Natural killer cell treated with Interleukin-12 subunit alpha and Interleukin-12 subunit beta and Interleukin-15 and Interleukin-18, amount 100 ng/mL, for 72 hours (primary cell): ENCODE data around the gene SNAI1. TPM values are rescaled to one million over a fixed set of nuclear protein-coding genes. Genes with fewer than 3 reads are reported as not detected.

Experiments
- ATAC-seq, 2 donors: fragments of 150-1000 bp; cut with Tn5 transposase in 1 of 2; sonication (Bioruptor Pico), chemical (Tn5 transposase) in 1 of 2; 2 replicates each; pipeline ENCODE4 v1.10.0; 2021
- DNase-seq: peaks from one replicate; pipeline ENCODE4 v3.0.0; 2022; ENCODE audit warnings: low spot score
- H3K27ac Mint-ChIP-seq, 2 donors: 1 replicate in 1 of 2; 2 replicates in 1 of 2; pipeline ENCODE4 v1.8.0; 2022; ENCODE audit warnings: mixed read lengths in 2 of 2, mild to moderate bottlenecking in 1 of 2, moderate library complexity in 1 of 2
- H3K27me3 Mint-ChIP-seq, 2 donors: 1 replicate in 1 of 2; 2 replicates in 1 of 2; pipeline ENCODE4 v1.8.0; 2022; ENCODE audit warnings: mixed read lengths in 2 of 2
- H3K36me3 Mint-ChIP-seq: one replicate; pipeline ENCODE4 v1.8.0; 2022; ENCODE audit warnings: mixed read lengths
- H3K4me1 Mint-ChIP-seq, 2 donors: 1 replicate in 1 of 2; 2 replicates in 1 of 2; pipeline ENCODE4 v1.8.0; 2022; ENCODE audit warnings: low read depth in 2 of 2, mixed read lengths in 2 of 2, mild to moderate bottlenecking in 1 of 2
- H3K4me3 Mint-ChIP-seq: one replicate; pipeline ENCODE4 v1.8.0; 2022; ENCODE audit warnings: mixed read lengths
- H3K9me3 Mint-ChIP-seq: 2 replicates; pipeline ENCODE4 v1.8.0; 2022; ENCODE audit warnings: mixed read lengths
- total RNA-seq, 2 donors: library from RNA; stranded (reverse); gene quantifications; one replicate each; pipeline ENCODE4 v1.2.3, GENCODE V29; 2022

The SNAI1 gene
- total RNA-seq, 2 donors from 2014 or later = 0.71 to 1.3 TPM

DNA sequence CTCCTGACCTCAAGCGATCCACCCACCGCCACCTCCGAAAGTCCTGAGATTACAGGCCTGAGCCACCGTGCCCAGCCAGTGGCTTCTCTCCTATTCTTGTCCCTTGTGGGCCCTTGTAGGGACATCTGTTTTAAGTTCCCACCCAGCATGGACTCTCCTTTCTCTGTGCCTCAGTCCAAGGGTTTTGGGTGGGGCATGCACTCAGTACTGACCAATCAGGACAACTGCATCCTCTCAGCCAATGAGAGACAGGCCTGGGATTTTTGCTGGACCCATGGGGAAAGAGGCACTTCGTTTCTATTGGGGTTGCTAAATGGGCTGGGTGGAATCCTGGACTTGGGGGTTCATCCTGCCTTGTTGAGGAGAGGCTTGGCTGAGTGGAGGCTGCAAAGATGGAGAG lies 34.4 kb downstream of the SNAI1 start:
- Mint-ChIP-seq H3K4me3 (no peak overlapping the region), H3K27me3 (peaks cover 7 to 8% of the 10 kb centered on the region in 2 donors), H3K9me3 (no peaks in the 10 kb centered on the region), H3K36me3 (no peaks in the 10 kb centered on the region), H3K27ac (no peak overlapping the region), H3K4me1 (peaks cover 5 to 10% of the 10 kb centered on the region in 2 donors)
- DNase-seq (no peak), ATAC-seq (no peak)

DNA sequence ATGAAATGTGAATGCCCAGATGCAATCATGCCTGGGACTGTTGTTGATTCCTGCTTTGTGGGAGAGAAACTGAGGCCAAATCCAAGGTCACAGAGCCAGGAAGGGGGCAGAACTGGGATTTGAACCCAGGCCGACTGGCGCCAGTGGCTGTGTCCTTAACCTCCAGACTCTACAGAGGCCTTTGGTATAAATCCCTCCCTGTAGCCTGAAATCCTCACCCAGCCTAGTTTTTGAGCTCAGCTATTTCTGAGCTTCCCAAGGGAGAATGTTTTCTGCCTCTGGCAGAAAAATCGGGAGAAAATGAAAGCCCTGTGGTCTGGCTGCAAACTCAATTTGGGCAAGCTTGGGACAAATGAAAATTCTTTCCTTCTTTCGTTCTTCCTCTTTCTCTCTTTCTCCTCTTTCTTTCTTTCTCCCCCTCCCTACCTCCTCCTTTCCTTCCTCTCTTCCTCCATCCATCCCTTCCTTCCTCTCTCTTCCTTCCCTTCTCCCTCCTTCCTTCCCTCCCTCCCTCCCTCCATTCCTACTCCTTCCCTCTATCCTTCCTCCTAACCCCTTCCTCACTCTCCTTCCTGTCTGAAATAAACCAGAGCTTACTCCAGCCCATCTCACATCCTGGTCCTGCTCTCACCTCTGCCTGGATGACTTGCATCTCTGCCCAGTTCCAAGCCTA lies 34.9 kb downstream of the SNAI1 start:
- Mint-ChIP-seq H3K27me3 (peaks cover 7 to 8% of the 10 kb centered on the region in 2 donors), H3K4me3 (no peak overlapping the region), H3K27ac (no peak overlapping the region), H3K4me1 (peaks cover 9 to 12% of the 10 kb centered on the region in 2 donors), H3K36me3 (no peaks in the 10 kb centered on the region), H3K9me3 (no peaks in the 10 kb centered on the region)
- no peak for DNase-seq
- ATAC-seq = no peak

DNA sequence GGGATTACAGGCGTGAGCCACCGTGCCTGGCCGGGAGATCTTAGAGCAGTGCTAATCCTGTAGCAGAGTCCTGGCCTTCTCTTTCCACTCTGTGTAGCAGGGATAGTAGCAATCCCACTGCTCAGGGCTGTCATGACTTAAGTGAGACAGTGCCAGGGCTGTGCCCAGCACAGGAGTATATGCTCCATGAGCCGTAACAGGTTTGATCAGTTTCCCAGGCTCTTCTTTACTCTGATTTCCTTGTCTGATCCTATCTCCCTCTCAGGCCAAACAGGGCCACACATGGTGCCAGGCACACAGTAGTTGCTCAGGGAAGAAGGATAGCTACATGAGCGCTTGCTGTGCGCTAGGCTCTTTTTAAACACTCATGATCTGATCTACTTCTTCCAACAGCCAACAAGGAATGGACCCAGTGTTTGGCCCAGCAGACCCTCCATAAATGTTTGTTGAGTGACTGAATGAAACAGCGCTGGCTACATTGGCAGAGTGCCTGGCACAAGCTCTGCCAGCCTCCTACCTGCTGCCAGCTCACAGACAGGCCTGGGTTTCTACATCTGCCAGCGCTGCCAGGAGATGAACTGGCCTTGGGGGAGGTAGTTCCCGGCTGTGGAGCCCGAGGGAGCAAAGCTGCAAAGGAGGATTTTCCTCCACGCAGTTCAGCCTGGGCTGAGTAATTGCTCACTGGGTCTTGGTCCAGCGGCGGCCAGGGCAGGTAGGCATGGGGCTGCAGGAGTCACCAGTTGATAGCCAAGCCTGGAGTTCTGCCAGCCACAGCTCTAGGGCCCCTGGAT lies 36.9 kb downstream of the SNAI1 start:
- Mint-ChIP-seq H3K27me3 (peaks cover 4 to 9% of the 10 kb centered on the region in 2 donors), H3K9me3 (no peaks in the 10 kb centered on the region), H3K4me3 (no peak overlapping the region), H3K36me3 (no peaks in the 10 kb centered on the region), H3K27ac (no peak overlapping the region), H3K4me1 (peaks cover 9 to 10% of the 10 kb centered on the region in 2 donors)
- ATAC-seq = no peak
- DNase-seq = no peak

DNA sequence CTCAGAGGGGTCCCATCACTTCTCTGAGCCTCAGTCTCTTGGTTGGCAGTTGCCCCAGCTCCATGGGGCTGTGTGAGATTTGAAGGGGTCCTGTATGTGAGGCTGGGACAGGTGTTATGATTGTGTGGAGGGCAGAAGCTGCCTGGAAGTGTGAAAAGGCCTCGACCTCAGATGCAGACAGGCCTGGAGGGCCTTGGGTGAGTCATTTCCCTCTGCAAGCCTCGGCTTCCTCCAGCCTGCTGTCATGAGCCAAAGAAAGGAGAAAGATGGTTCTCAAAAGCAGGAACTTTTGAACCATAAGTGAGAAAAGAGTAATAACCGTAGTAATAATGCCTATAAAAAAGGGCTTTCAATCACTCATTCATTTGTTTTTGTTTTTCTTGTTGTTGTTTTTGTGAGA lies 37.5 kb downstream of the SNAI1 start:
- Mint-ChIP-seq H3K27me3 (peaks cover 2 to 6% of the 10 kb centered on the region in 2 donors), H3K9me3 (no peaks in the 10 kb centered on the region), H3K4me3 (no peak overlapping the region), H3K4me1 (peaks cover 8 to 9% of the 10 kb centered on the region in 2 donors), H3K36me3 (no peaks in the 10 kb centered on the region), H3K27ac (no peak overlapping the region)
- DNase-seq = no peak
- ATAC-seq = peak; percentile 71 to 81

DNA sequence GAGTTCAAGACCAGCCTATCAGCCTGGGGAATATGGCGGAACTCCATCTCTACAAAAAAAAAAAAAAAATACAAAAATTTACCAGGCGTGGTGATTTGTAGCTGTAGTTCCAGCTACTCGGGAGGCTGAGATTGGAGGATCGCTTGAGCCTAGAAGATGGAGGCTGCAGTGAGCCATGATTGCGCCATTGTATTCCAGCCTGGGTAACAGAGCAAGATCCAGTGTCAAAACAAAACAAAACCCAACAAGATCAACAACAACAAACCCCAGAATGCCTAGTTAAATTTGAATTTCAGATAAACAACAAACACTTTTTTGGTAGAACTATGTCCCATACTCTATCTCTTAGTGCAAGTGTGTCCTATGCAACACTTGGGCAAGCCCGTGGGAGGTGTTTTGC lies 39.9 kb downstream of the SNAI1 start:
- Mint-ChIP-seq H3K27ac (no peak overlapping the region), H3K9me3 (no peaks in the 10 kb centered on the region), H3K4me1 (peaks cover 8 to 9% of the 10 kb centered on the region in 2 donors), H3K36me3 (no peaks in the 10 kb centered on the region), H3K27me3 (peaks cover 2 to 6% of the 10 kb centered on the region in 2 donors), H3K4me3 (no peak overlapping the region)
- DNase-seq = no peak
- no peak for ATAC-seq

DNA sequence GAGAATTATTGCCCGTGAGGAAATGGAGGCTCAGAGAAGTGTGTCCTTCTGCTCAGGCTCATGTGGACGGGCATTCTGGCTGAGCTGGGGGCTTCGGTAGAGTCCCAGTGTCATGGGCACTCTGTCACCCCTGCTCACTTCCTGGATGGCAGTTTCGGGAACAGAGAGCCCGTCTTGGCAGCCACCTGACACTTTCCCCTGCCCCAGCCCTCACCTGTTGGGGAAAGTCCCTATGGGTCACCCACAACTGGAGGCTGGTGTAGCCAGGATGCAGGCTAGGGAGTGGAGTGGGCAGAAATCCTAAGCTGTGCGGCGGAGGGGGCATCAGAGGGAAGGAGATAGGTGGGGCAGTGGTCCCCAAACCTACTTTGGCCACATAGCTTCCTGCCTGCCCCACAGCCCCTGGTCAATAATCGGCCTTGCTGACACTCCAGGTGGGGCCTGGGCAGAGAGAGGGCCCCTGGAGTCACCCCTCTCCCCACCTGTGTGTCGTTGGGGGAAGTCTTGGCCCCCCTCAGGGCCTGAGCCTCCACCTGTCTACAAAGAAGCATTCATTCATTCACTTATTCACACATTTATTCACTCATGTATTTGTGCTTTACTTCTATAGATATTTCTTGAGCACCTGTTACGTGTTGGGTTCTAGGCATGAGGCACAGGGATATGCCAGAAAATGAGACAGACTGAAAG lies 40.5 kb downstream of the SNAI1 start:
- Mint-ChIP-seq H3K27me3 (peaks cover 0 to 6% of the 10 kb centered on the region in 2 donors), H3K36me3 (no peaks in the 10 kb centered on the region), H3K9me3 (no peaks in the 10 kb centered on the region), H3K4me3 (no peak overlapping the region), H3K4me1 (peaks cover 8 to 9% of the 10 kb centered on the region in 2 donors), H3K27ac (no peak overlapping the region)
- ATAC-seq (peak in 1 of 2 donors; percentile 30), DNase-seq (no peak)

DNA sequence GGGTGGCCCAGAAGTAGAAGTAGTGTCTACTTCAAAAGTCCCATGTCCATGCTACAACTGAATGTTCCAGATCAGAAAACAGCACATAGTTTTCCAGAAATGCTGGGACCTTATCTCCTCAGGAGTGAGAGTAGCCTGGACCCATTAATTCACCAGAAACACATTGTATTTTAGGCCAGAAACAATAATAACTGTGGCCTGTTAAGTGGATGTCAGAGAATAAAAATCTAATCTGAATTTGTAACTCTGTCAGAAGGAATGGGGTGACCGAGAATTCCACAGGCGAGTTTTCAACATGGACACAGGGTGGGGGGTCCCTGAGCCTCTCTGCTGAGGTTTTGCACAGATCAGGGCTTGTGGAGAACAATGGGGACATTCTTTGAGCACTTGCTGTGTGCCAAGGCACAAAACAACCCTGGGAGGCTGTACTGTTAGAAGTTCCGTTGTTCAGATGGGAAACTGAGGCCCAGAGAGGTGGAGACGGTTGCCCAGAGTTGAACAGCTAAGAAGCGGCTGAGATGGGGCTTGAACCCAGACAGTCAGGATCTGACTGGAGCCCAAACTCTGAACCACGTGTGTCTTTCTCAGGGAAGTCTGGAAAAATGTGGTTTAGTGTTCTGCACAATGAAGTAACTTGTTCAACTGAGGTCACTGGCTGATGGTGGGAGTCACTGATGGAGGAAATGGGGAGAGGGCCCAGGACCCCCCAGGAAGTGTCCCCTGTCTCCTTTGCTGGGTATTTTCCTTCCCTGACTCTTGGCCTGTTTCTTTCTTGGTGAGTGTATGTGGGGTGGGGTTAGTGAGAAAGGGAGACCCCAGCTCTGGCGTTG lies 44.2 kb downstream of the SNAI1 start:
- Mint-ChIP-seq H3K9me3 (no peaks in the 10 kb centered on the region), H3K27me3 (peaks cover 6 to 7% of the 10 kb centered on the region in 2 donors), H3K36me3 (no peaks in the 10 kb centered on the region), H3K4me3 (no peak overlapping the region), H3K27ac (no peak overlapping the region), H3K4me1 (peaks cover 5 to 9% of the 10 kb centered on the region in 2 donors)
- no peak for DNase-seq
- ATAC-seq = no peak

DNA sequence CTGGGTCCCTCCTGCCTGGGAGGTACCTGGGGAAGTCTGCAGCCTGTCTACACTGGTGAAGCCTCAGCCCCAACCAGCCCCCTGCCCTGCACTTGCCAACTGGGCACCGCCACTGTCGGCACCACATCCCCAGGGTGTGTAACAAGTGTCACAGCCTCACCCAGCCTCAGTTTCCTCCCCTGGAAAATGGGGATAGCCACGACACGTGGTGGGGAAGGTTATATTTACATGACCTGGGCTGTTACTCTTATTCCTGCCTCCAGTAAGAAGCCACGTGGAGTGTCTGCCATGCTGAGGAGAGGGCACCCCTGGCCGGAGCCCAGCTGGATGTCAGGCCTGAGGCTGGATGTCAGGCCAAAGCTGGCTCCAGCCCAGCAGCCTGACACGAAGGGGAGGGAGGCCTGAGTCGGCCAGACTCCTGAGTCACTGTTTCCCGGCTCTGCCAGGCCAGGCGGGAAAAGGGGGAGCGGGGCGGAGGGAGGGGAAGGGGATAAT lies 44.9 kb downstream of the SNAI1 start:
- H3K4me1 Mint-ChIP-seq = peaks cover 4 to 6% of the 10 kb centered on the region in 2 donors
- no peaks in the 10 kb centered on the region for H3K9me3 Mint-ChIP-seq
- peaks cover 6 to 7% of the 10 kb centered on the region in 2 donors for H3K27me3 Mint-ChIP-seq
- no peak for ATAC-seq
- no peak overlapping the region for H3K27ac Mint-ChIP-seq
- no peak overlapping the region for H3K4me3 Mint-ChIP-seq
- no peaks in the 10 kb centered on the region for H3K36me3 Mint-ChIP-seq
- no peak for DNase-seq

DNA sequence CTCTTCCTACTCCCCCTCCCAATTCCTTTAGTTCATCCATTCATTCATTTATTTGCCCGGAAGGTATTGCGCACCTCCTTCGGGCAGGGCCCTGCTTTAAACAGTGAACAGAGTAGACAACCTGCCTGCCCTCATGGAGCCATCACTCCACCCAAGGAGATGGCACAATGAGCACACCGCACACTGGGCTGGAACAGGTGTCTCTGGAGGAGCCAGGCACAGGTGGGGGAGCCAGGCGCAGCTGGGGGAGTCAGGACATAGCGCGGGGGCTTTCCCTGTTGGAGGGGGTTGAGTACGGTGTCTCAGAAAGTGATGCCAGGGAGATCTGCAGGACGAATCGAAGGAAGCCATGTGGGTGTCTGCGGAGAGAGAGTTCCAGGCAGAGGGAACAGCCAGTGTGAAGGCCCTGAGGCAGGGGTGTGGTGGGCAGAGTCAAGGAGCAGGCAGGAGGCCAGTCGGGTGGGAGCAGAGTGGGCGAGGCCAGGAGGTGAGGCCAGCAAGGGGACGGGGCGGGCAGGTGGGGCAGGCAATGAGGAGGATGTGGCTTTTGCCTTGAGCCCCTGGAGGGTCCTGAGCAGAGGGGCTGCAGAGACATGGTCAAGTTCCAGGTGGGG lies 46.4 kb downstream of the SNAI1 start:
- ATAC-seq = no peak
- H3K27me3 Mint-ChIP-seq = peaks cover 0 to 7% of the 10 kb centered on the region in 2 donors

DNA sequence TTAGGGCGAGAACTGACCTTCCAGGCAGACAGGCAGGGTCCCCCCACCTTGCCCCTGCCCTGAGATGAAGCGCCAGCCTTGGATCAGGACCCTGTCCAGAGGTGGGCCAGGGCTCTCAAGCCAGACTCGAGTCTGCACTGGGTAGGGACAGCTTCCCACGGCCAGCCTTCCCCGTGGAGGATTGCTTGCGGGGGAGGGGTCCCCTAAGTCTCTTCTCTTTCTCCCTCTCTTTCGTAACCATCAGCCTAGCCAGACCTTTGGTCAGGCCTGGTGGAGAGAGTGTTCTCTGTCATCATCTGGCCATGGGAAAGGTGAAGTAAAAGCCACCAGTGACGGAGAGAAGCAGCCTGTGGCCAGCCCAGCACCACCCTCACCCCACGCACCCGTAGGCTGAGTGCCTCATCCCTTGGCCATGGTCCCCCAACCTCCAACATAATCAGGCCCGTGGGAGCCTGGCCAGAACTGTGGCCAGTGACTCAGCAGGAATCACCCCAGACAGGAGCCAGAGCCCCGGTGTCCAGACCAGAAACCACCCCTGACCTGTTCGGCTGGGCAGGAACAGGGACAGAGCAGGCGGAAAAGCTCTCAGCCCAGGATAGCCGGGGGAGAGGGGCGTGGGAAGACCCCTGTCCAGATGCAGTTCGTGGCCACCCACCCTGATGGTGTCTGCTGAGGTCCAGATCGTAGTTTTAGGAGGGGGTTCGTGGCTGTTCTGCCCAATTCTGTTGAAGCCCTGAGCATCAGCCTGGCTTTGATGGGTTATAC lies 47.1 kb downstream of the SNAI1 start:
- Mint-ChIP-seq H3K9me3 (no peaks in the 10 kb centered on the region), H3K27me3 (peaks cover 0 to 7% of the 10 kb centered on the region in 2 donors), H3K27ac (no peak overlapping the region), H3K36me3 (no peaks in the 10 kb centered on the region), H3K4me3 (no peak overlapping the region), H3K4me1 (peaks cover 2 to 5% of the 10 kb centered on the region in 2 donors)
- ATAC-seq = peak in 1 of 2 donors; percentile 6
- no peak for DNase-seq

More for the DNA sequence above, 46.4 kb downstream of the SNAI1 start:
- peaks cover 2 to 5% of the 10 kb centered on the region in 2 donors for H3K4me1 Mint-ChIP-seq
- DNase-seq = no peak
- H3K27ac Mint-ChIP-seq = no peak overlapping the region
- no peaks in the 10 kb centered on the region for H3K36me3 Mint-ChIP-seq
- no peak overlapping the region for H3K4me3 Mint-ChIP-seq
- H3K9me3 Mint-ChIP-seq = no peaks in the 10 kb centered on the region

DNA sequence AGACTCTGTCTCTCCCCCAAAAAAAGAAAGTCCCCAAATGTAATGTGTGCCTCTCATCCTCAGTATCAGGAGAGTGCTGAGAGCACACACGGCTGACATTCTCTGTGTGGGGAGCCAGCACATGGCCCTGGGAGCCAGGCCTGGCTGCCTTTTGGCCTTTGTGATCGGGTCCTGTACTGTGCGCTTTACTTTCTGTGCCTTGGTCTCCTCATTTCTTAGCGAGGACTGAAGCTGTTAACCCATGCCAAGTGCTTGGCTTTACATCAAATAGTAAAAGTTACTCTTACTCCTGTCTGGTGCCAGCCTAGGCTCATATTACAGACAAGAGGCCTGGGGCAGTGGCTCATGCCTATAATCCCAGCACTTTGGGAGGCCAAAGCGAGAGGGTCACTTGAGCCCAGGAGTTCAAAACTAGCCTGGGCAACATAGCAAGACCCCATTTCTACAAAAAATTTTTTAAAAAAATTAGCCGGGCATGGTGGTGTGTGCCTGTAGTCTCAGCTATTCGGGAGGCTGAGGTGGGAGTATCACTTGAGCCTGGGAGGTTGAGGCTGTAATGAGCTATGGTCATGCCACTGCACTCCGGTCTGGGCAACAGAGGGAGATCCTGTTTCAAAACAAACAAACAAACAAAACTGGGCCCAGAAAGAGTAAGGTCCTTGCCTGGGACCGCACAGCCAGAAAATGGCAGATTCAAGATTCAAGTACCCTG lies 50.3 kb downstream of the SNAI1 start:
- peaks cover 0 to 7% of the 10 kb centered on the region in 2 donors for H3K27me3 Mint-ChIP-seq
- no peaks in the 10 kb centered on the region for H3K36me3 Mint-ChIP-seq
- peaks cover 2 to 5% of the 10 kb centered on the region in 2 donors for H3K4me1 Mint-ChIP-seq
- no peak overlapping the region for H3K27ac Mint-ChIP-seq
- no peak for ATAC-seq
- no peaks in the 10 kb centered on the region for H3K9me3 Mint-ChIP-seq
- DNase-seq = no peak
- H3K4me3 Mint-ChIP-seq = no peak overlapping the region
